Activated CD8-positive, alpha-beta T cell treated with anti-CD3 and anti-CD28 coated beads for 36 hours (primary cell): ENCODE data around the gene SPARCL1. TPM values are rescaled to one million over a fixed set of nuclear protein-coding genes. Genes with fewer than 3 reads are reported as not detected.

ENCODE experiments used
- ATAC-seq: fragments of 200-7000 bp; cut with Tn5 transposase; one replicate; pipeline ENCODE4 v1.10.0; 2021; ENCODE audit warnings: mild to moderate bottlenecking, moderate library complexity
- CTCF ChIA-PET: fragments of 350-600 bp; sonication (Branson Sonifier 250); formaldehyde crosslinking; loops from one replicate; lab custom pipeline; 2021; ENCODE audit warnings: antibody characterized with exemption; lab: Charles Lee
- POLR2A ChIA-PET: fragments of 350-600 bp; sonication (Branson Sonifier 250); formaldehyde crosslinking; loops from one replicate; lab custom pipeline; 2021; ENCODE audit warnings: antibody characterized with exemption; lab: Charles Lee
- DNase-seq: peaks from one replicate; pipeline ENCODE4 v3.0.0-alpha.2; 2020
- H3K27ac Mint-ChIP-seq: one replicate; pipeline ENCODE4 v1.8.0; 2021; ENCODE audit warnings: mild to moderate bottlenecking, mixed read lengths
- H3K27me3 Mint-ChIP-seq: one replicate; pipeline ENCODE4 v1.8.0; 2021; ENCODE audit warnings: mixed read lengths
- H3K36me3 Mint-ChIP-seq: one replicate; pipeline ENCODE4 v1.8.0; 2021; ENCODE audit warnings: low read depth, mixed read lengths
- H3K4me1 Mint-ChIP-seq: one replicate; pipeline ENCODE4 v1.8.0; 2021; ENCODE audit warnings: low read depth, mixed read lengths
- H3K4me3 Mint-ChIP-seq: one replicate; pipeline ENCODE4 v1.8.0; 2021; ENCODE audit warnings: mild to moderate bottlenecking, moderate library complexity, mixed read lengths
- H3K9me3 Mint-ChIP-seq: one replicate; pipeline ENCODE4 v1.8.0; 2021; ENCODE audit warnings: mixed read lengths
- CTCF ChIP-seq: fragments of 200-600 bp; IDR thresholded peaks from one replicate; pipeline ENCODE4 v1.8.0; 2022; ENCODE audit warnings: antibody characterized with exemption, mild to moderate bottlenecking
- intact Hi-C: fragments of 100-400 bp; cut with micrococcal nuclease; formaldehyde crosslinking; loops from one replicate; pipeline ENCODE4 v1.10.0; 2022
- total RNA-seq, 2 experiments: library from RNA; stranded (reverse); gene quantifications; one replicate each; pipeline ENCODE4 v1.2.3, GENCODE V29; 2021

SPARCL1 gene
- total RNA-seq, 2 experiments from 2014 or later, result not detected

- peaks cover 7% of the 10 kb centered on the region for H3K9me3 Mint-ChIP-seq
- ChIA-PET CTCF (no interaction called here), POLR2A (no interaction called here)
Observed at GRCh38 chr4:87521319-87521718, 7.9 kb downstream of the SPARCL1 start.

GRCh38 chr4:87517621-87518020 is 11.6 kb downstream of the SPARCL1 start:
- Mint-ChIP-seq H3K27ac (no peak overlapping the region), H3K4me3 (no peak overlapping the region), H3K36me3 (no peaks in the 10 kb centered on the region), H3K4me1 (no peaks in the 10 kb centered on the region), H3K27me3 (no peaks in the 10 kb centered on the region), H3K9me3 (no peaks in the 10 kb centered on the region)
- CTCF ChIA-PET, result no interaction called here
- intact Hi-C loops, result no loop called here
- TF ChIP-seq CTCF, result no peak
- DNase-seq (no peak), ATAC-seq (no peak)
- POLR2A ChIA-PET, result interaction anchor here (1.0 kb wide), 1 partner anchor 11 kb away, joined by 3 read pairs; the partner anchor contains the start of gene SPARCL1

More at GRCh38 chr4:87521319-87521718, 7.9 kb downstream of the SPARCL1 start:
- Mint-ChIP-seq H3K4me3 (no peak overlapping the region), H3K36me3 (no peaks in the 10 kb centered on the region), H3K27ac (no peak overlapping the region), H3K27me3 (no peaks in the 10 kb centered on the region), H3K4me1 (no peaks in the 10 kb centered on the region)
- intact Hi-C loops, result no loop called here
- ATAC-seq (no peak), DNase-seq (no peak)
- no peak for TF ChIP-seq CTCF

- H3K27ac Mint-ChIP-seq, result no peak overlapping the region
- ChIA-PET CTCF (no interaction called here), POLR2A (no interaction called here)
- TF ChIP-seq CTCF, result no peak
- no peak for ATAC-seq
- no peaks in the 10 kb centered on the region for H3K9me3 Mint-ChIP-seq
- no peaks in the 10 kb centered on the region for H3K36me3 Mint-ChIP-seq
- H3K27me3 Mint-ChIP-seq, result no peaks in the 10 kb centered on the region
- no peak overlapping the region for H3K4me3 Mint-ChIP-seq
- no peak for DNase-seq
- intact Hi-C loops, result no loop called here
- no peaks in the 10 kb centered on the region for H3K4me1 Mint-ChIP-seq
Observed at GRCh38 chr4:87516683-87517082, 12.5 kb downstream of the SPARCL1 start.

- no peak for ATAC-seq
- TF ChIP-seq CTCF, result no peak
Observed at GRCh38 chr4:87512400-87512799, 16.8 kb downstream of the SPARCL1 start.

GRCh38 chr4:87511500-87511899 is 17.7 kb downstream of the SPARCL1 start:
- ATAC-seq, result no peak
- intact Hi-C loops, result no loop called here
- CTCF ChIA-PET, result no interaction called here
- H3K27ac Mint-ChIP-seq, result no peak overlapping the region
- H3K4me1 Mint-ChIP-seq, result no peaks in the 10 kb centered on the region
- H3K36me3 Mint-ChIP-seq, result no peaks in the 10 kb centered on the region
- POLR2A ChIA-PET, result no interaction called here
- no peaks in the 10 kb centered on the region for H3K9me3 Mint-ChIP-seq
- no peak for DNase-seq
- H3K4me3 Mint-ChIP-seq, result no peak overlapping the region
- H3K27me3 Mint-ChIP-seq, result peaks cover 1% of the 10 kb centered on the region
- no peak for TF ChIP-seq CTCF

More at GRCh38 chr4:87512400-87512799, 16.8 kb downstream of the SPARCL1 start:
- no peaks in the 10 kb centered on the region for H3K36me3 Mint-ChIP-seq
- H3K27me3 Mint-ChIP-seq, result peaks cover 1% of the 10 kb centered on the region
- no peak overlapping the region for H3K27ac Mint-ChIP-seq
- no peaks in the 10 kb centered on the region for H3K4me1 Mint-ChIP-seq
- CTCF ChIA-PET, result no interaction called here
- H3K4me3 Mint-ChIP-seq, result no peak overlapping the region
- DNase-seq, result no peak
- no peaks in the 10 kb centered on the region for H3K9me3 Mint-ChIP-seq
- intact Hi-C loops, result no loop called here
- POLR2A ChIA-PET, result no interaction called here
